HepG2 (cell line): ENCODE data around the gene NEURL3. TPM values are rescaled to one million over a fixed set of nuclear protein-coding genes. Genes with fewer than 3 reads are reported as not detected.
A peak's percentile ranks its signal among the peaks of the same experiment; 100 is the strongest.

Experiments used
- ATAC-seq: fragments of 200-7000 bp; cut with Tn5 transposase; 3 replicates; pipeline ENCODE4 v1.9.1; 2020; ENCODE audit warnings: mild to moderate bottlenecking, moderate library complexity
- BruUV-seq: library from RNA; stranded (reverse); fragments of 400-500 nt; replicated peaks from 2 replicates; lab custom pipeline; 2021; lab: Mats Ljungman, UMichigan
- CTCF ChIA-PET: fragments of 300-600 bp; formaldehyde crosslinking; extraction: SDS; loops from one replicate; lab custom pipeline; 2021; ENCODE audit warnings: low total read pairs, inconsistent platforms, low intra/inter-chr PET ratio; lab: Yijun Ruan, JAX
- POLR2A ChIA-PET: fragments of 350-600 bp; sonication (Branson Sonifier 250); formaldehyde crosslinking; loops from one replicate; lab custom pipeline; 2020; ENCODE audit warnings: antibody characterized with exemption, inconsistent platforms; lab: Yijun Ruan, JAX
- DNase-seq: peaks from one replicate; pipeline ENCODE4 v3.0.0-alpha.2; 2015; ENCODE audit warnings: low spot score
- FAIRE-seq: peaks from 3 replicates; lab custom pipeline; 2011; peaks lifted over from hg19 to GRCh38; lab: Jason Lieb, UNC
- H2AFZ ChIP-seq: one replicate; pipeline ENCODE4 v1.6.1; 2011; ENCODE audit warnings: low read length, inconsistent platforms
- H3K27ac ChIP-seq: fragments of 300-600 bp; 3 replicates; pipeline ENCODE4 v1.8.0; 2011; ENCODE audit warnings: mixed run types, mild to moderate bottlenecking, mixed read lengths, low read length, inconsistent platforms; ENCODE audit not compliant: insufficient read depth; ENCODE audit errors: extremely low read length
- H3K27me3 ChIP-seq, 2 experiments: fragments of 200-600 bp in 1 of 2; 2 replicates in 1 of 2; 3 replicates in 1 of 2; pipeline versions ENCODE4 v1.6.0 to v1.8.0; 2011; ENCODE audit warnings: low read length in 2 of 2, mild to moderate bottlenecking in 2 of 2, moderate library complexity in 2 of 2, inconsistent platforms in 1 of 2; ENCODE audit not compliant: insufficient read depth in 2 of 2, control insufficient read depth in 1 of 2
- H3K36me3 ChIP-seq, 2 experiments: fragments of 200-600 bp in 1 of 2; replicated peaks in 1 of 2; 2 replicates in 1 of 2; 3 replicates in 1 of 2; pipeline versions ENCODE4 v1.5.1 to v1.8.0; 2011; ENCODE audit warnings: low read length in 2 of 2, inconsistent platforms in 1 of 2; ENCODE audit not compliant: insufficient read depth in 2 of 2, control insufficient read depth in 1 of 2
- H3K4me1 ChIP-seq: 2 replicates; pipeline ENCODE4 v1.5.1; 2012; ENCODE audit warnings: low read length, inconsistent platforms; ENCODE audit not compliant: insufficient read depth
- H3K4me2 ChIP-seq: 2 replicates; pipeline ENCODE4 v1.6.0; 2011; ENCODE audit warnings: low read depth, low read length, inconsistent platforms
- H3K4me3 ChIP-seq, 3 experiments: fragments of 200-600 bp in 1 of 3; sonication (generic), shearing (Covaris generic) in 1 of 3; replicated peaks in 1 of 3; 2 replicates each; pipeline ENCODE4 v1.5.1; 2011 to 2016; ENCODE audit warnings: low read length in 3 of 3, inconsistent platforms in 2 of 3, low read depth in 2 of 3, mild to moderate bottlenecking in 2 of 3, control low read depth in 1 of 3, mixed read lengths in 1 of 3; ENCODE audit not compliant: insufficient read depth in 1 of 3
- H3K79me2 ChIP-seq: one replicate; pipeline ENCODE4 v1.6.1; 2011; ENCODE audit warnings: low read length, inconsistent platforms; ENCODE audit not compliant: insufficient read depth
- H3K9ac ChIP-seq: 2 replicates; pipeline ENCODE4 v1.6.0; 2011; ENCODE audit warnings: mild to moderate bottlenecking, low read depth, low read length, inconsistent platforms; ENCODE audit not compliant: insufficient read depth
- H3K9me3 ChIP-seq: 2 replicates; pipeline ENCODE4 v1.5.1; 2012; ENCODE audit warnings: mild to moderate bottlenecking, low read length
- H4K20me1 ChIP-seq: 2 replicates; pipeline ENCODE4 v1.6.0; 2011; ENCODE audit warnings: inconsistent platforms, mild to moderate bottlenecking, low read length, moderate library complexity; ENCODE audit not compliant: insufficient read depth
- HNF1A ChIP-seq, 2 experiments: sonication (generic) in 1 of 2; formaldehyde crosslinking in 1 of 2; IDR thresholded peaks; 2 replicates each; pipeline versions ENCODE4 v1.4.0 to v1.6.1; 2016 to 2020; ENCODE audit warnings: borderline replicate concordance in 1 of 2, low read depth in 1 of 2, mild to moderate bottlenecking in 1 of 2, missing genetic modification reagents in 1 of 2
- KLF16 ChIP-seq, 2 experiments: sonication (generic) in 1 of 2; formaldehyde crosslinking in 1 of 2; IDR thresholded peaks; 2 replicates each; pipeline versions ENCODE4 v1.6.1 to v1.8.0; 2016 to 2023; ENCODE audit warnings: missing genetic modification reagents in 2 of 2, missing compliant biosample characterization in 1 of 2
- MBNL3 ChIP-seq: fragments of 250-450 bp; sonication (Bioruptor Pico); conservative IDR thresholded peaks from 2 replicates; pipeline ENCODE4 v1.8.0; 2022; ENCODE audit warnings: mild to moderate bottlenecking, inconsistent platforms
- MLLT10 ChIP-seq: sonication (generic); formaldehyde crosslinking; IDR thresholded peaks from 2 replicates; pipeline ENCODE4 v1.4.0; 2020; ENCODE audit warnings: missing genetic modification reagents
- MTERF4 ChIP-seq: sonication (generic); formaldehyde crosslinking; IDR thresholded peaks from 2 replicates; pipeline ENCODE4 v1.8.0; 2023; ENCODE audit warnings: mild to moderate bottlenecking, missing genetic modification reagents
- SP140L ChIP-seq: sonication (generic); formaldehyde crosslinking; IDR thresholded peaks from 2 replicates; pipeline ENCODE4 v1.4.0; 2020; ENCODE audit warnings: missing genetic modification reagents, borderline replicate concordance
- TBX3 ChIP-seq: fragments of 450-650 bp; IDR thresholded peaks from 2 replicates; pipeline ENCODE4 v1.6.1; 2017; ENCODE audit warnings: antibody characterized with exemption, mild to moderate bottlenecking, inconsistent platforms, borderline replicate concordance
- ZBTB2 ChIP-seq: sonication (generic); formaldehyde crosslinking; IDR thresholded peaks from 2 replicates; pipeline ENCODE4 v1.8.0; 2022; ENCODE audit warnings: low read depth, missing genetic modification reagents
- ZKSCAN1 ChIP-seq: fragments of 150-350 bp; IDR thresholded peaks from 2 replicates; pipeline ENCODE4 v1.6.1; 2014; ENCODE audit warnings: low read length
- ZNF292 ChIP-seq: sonication (generic); formaldehyde crosslinking; IDR thresholded peaks from 2 replicates; pipeline ENCODE4 v1.8.1; 2022; ENCODE audit warnings: mild to moderate bottlenecking, low read depth, missing genetic modification reagents, borderline replicate concordance
- ZNF580 ChIP-seq: IDR thresholded peaks from 2 replicates; pipeline ENCODE4 v1.6.1; 2016; ENCODE audit warnings: low read depth, borderline replicate concordance
- ZNF629 ChIP-seq: sonication (generic); formaldehyde crosslinking; conservative IDR thresholded peaks from 2 replicates; pipeline ENCODE4 v1.5.0; 2020; ENCODE audit warnings: missing genetic modification reagents
- WGBS: methylation state at CpG from one replicate; pipeline ENCODE4 v1.1.6; 2017; ENCODE audit warnings: low lambda C conversion rate; 5-methylcytosine and 5-hydroxymethylcytosine counted together
- in situ Hi-C: cut with HindIII; loops from 2 replicates; pipeline ENCODE4 v1.10.0; 2017; ENCODE audit warnings: low pct_unique_long_range_greater_than_20kb; ENCODE audit not compliant: extremely low pct_ligation_motif_present
- intact Hi-C: fragments of 100-400 bp; cut with micrococcal nuclease; formaldehyde crosslinking; loops from one replicate; pipeline ENCODE4 v1.10.0; 2022; ENCODE audit not compliant: unreplicated experiment
- polyA plus RNA-seq, 8 experiments: library from polyadenylated mRNA; depleted of rRNA in 3 of 8; stranded (reverse) in 7 of 8; unstranded in 1 of 8; fragments of >200 nt; fragmentation: Illumina TruSeq in 4 of 8; extraction: Trizol in 4 of 8; gene quantifications; 2 replicates each; pipeline versions ENCODE4 v1.2.1 to v1.2.3, GENCODE V29; 2011 to 2016; ENCODE audit warnings: low read depth in 4 of 8, missing spikeins in 1 of 8, mixed read lengths in 1 of 8; ENCODE audit not compliant: insufficient read depth in 1 of 8
- total RNA-seq, 5 experiments: library from RNA; depleted of rRNA; stranded (reverse); fragments of >200 nt; fragmentation: Illumina TruSeq; extraction: Trizol; gene quantifications; 2 replicates each; pipeline ENCODE4 v1.2.3, GENCODE V29; 2016; ENCODE audit warnings: low read depth in 1 of 5

NEURL3 gene
- total and polyA plus RNA-seq, 2 of the 13 experiments (the other 11 are each of a cell fraction or from before 2014, with no cell fraction given): 0.16 to 1.2 TPM

- TF ChIP-seq MBNL3: no peak
These were observed 33.5 kb upstream of the NEURL3 start (continued) for GRCh38 chr2:96538487-96539214.

GRCh38 chr2:96537734-96538486, 32.8 kb upstream of the NEURL3 start:
- POLR2A ChIA-PET: interaction anchor here (0.8 to 1.6 kb wide), 3 partner anchors 10 to 19 kb away, joined by 3 to 18 read pairs (median 5); no protein-coding TSS in a partner anchor
- BruUV-seq: no TSS peak
- peak; percentile 14 for ATAC-seq
- H3K4me1 ChIP-seq: peaks cover 39% of the 10 kb centered on the region
- no peaks in the 10 kb centered on the region for H3K36me3 ChIP-seq
- in situ Hi-C loops: no loop called here
- H4K20me1 ChIP-seq: no peaks in the 10 kb centered on the region; the same call in 1 of the 2 replicates
- peak overlapping the region; percentile 96 for H3K4me2 ChIP-seq
- no peak for FAIRE-seq
- CTCF ChIA-PET: interaction anchor here (1.1 kb wide), 1 partner anchor 12 kb away, joined by 3 read pairs; no protein-coding TSS in a partner anchor
- H3K9ac ChIP-seq: peak overlapping the region; percentile 45; the same call in 1 of the 2 replicates
- intact Hi-C loops: loop anchor here (5.0 kb wide), 1 partner anchor 224 kb away; the partner anchor contains the start of gene CNNM4
- H3K79me2 ChIP-seq: no peaks in the 10 kb centered on the region
- H2AFZ ChIP-seq: no peak overlapping the region
- H3K9me3 ChIP-seq: no peaks in the 10 kb centered on the region
- no peak for DNase-seq
- H3K27me3 ChIP-seq: peaks cover 1 to 24% of the 10 kb centered on the region in 2 experiments; a peak in 4 of 5 replicates
- no peak overlapping the region for H3K27ac ChIP-seq
- WGBS: 19% methylated on average over 26 of the region's 36 CpGs
- H3K4me3 ChIP-seq: peak overlapping the region; percentile 70 to 79 (median 74)
- TF ChIP-seq MTERF4 (CRISPR knock-in tag) (peak; percentile 49; the same call in 1 of the 2 replicates), HNF1A (IDR thresholded peaks at IDR 0.05; ENCODE audit: low read depth) (no peak), HNF1A (CRISPR knock-in tag; IDR thresholded peaks at IDR 0.05; ENCODE audit: borderline replicate concordance) (0 out of 2 replicates have a peak, but pooled peaks have one; percentile 34), TBX3 (no peak), ZNF629 (peak; percentile 16; the same call in 1 of the 2 replicates), ZKSCAN1 (no peak), ZNF292 (CRISPR knock-in tag) (0 out of 2 replicates have a peak, but pooled peaks have one; percentile 3), KLF16 (CRISPR knock-in tag; IDR thresholded peaks at IDR 0.05) (0 out of 4 replicates have a peak, but pooled peaks of 1 of the 2 experiments have one; percentile 13), ZNF580 (CRISPR knock-in tag) (no peak), MLLT10 (CRISPR knock-in tag) (no peak), ZBTB2 (no peak), SP140L (no peak)
